Thoracic aorta (tissue), 2 donors: ENCODE measurements around the gene FARP1. TPM values are rescaled to one million over a fixed set of nuclear protein-coding genes. Genes with fewer than 3 reads are reported as not detected.

Experiments
- ATAC-seq: fragments of 150-250 bp; one replicate; pipeline ENCODE4 v1.8.0; 2017; ENCODE audit warnings: low read depth; ENCODE audit not compliant: insufficient number of reproducible peaks, low FRiP score
- DNase-seq: peaks from one replicate; pipeline ENCODE4 v3.0.0-alpha.2; 2020; ENCODE audit warnings: low spot score
- H3K27ac ChIP-seq, 2 donors: fragments of 200-600 bp; sonication (generic); 1 replicate in 1 of 2; 2 replicates in 1 of 2; pipeline ENCODE4 v1.5.1; 2016; ENCODE audit warnings: mild to moderate bottlenecking in 2 of 2, moderate library complexity in 2 of 2
- H3K27me3 ChIP-seq: fragments of 200-600 bp; sonication (generic); replicated peaks from 2 replicates; pipeline ENCODE4 v1.6.0; 2016; ENCODE audit warnings: mild to moderate bottlenecking; ENCODE audit not compliant: insufficient read depth
- H3K36me3 ChIP-seq: fragments of 200-600 bp; sonication (generic); one replicate; pipeline ENCODE4 v1.5.1; 2016
- H3K4me1 ChIP-seq, 2 donors: fragments of 200-600 bp; sonication (generic); 1 replicate in 1 of 2; 2 replicates in 1 of 2; pipeline versions ENCODE4 v1.5.1 to v1.6.0; 2016; ENCODE audit warnings: low read depth in 2 of 2, mild to moderate bottlenecking in 1 of 2; ENCODE audit not compliant: control insufficient read depth in 1 of 2
- H3K4me3 ChIP-seq: fragments of 200-600 bp; sonication (generic); 2 replicates; pipeline ENCODE4 v1.5.1; 2016; ENCODE audit warnings: mild to moderate bottlenecking
- H3K9me3 ChIP-seq: fragments of 200-600 bp; sonication (generic); 2 replicates; pipeline ENCODE4 v1.5.1; 2016
- total RNA-seq, 2 donors: library from RNA; depleted of rRNA; stranded (reverse); fragments of >200 nt; gene quantifications; one replicate each; pipeline versions ENCODE4 v1.1.0 to v1.2.3, GENCODE V29; 2016
- TF ChIP-seq, protein P1 (sequence below): fragments of 200-600 bp; sonication (generic); IDR thresholded peaks from one replicate; pipeline ENCODE4 v1.5.1; 2019; ENCODE audit warnings: antibody characterized with exemption

The FARP1 gene
- total RNA-seq, 2 donors from 2014 or later: 17.6 to 30.3 TPM

DNA sequence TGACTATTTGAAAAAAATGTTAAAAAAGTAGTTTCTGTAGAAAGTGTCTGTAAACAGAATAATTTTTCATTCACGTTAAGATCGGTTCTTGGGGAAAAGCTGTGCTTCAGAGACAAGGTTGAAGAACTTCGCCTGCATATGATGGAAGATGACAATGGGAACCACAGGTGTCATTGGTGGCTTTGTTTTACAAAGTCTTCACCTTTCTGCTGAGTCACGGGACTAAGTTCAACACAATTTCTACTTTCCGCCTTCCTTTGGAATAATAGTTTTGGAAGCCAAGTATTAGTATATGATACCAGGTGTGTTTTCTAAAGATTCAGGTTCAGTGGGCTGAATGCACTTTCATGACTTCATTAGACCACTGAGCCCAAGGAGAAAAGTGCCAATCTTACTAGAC, 189.8 kb downstream of the FARP1 start:
- ATAC-seq (no peak), DNase-seq (no peak)
- Histone ChIP-seq H3K27ac (no peak overlapping the region), H3K27me3 (no peaks in the 10 kb centered on the region), H3K4me3 (no peak overlapping the region), H3K4me1 (no peaks in the 10 kb centered on the region), H3K36me3 (no peaks in the 10 kb centered on the region), H3K9me3 (no peaks in the 10 kb centered on the region)
- TF ChIP-seq, protein P1, sequence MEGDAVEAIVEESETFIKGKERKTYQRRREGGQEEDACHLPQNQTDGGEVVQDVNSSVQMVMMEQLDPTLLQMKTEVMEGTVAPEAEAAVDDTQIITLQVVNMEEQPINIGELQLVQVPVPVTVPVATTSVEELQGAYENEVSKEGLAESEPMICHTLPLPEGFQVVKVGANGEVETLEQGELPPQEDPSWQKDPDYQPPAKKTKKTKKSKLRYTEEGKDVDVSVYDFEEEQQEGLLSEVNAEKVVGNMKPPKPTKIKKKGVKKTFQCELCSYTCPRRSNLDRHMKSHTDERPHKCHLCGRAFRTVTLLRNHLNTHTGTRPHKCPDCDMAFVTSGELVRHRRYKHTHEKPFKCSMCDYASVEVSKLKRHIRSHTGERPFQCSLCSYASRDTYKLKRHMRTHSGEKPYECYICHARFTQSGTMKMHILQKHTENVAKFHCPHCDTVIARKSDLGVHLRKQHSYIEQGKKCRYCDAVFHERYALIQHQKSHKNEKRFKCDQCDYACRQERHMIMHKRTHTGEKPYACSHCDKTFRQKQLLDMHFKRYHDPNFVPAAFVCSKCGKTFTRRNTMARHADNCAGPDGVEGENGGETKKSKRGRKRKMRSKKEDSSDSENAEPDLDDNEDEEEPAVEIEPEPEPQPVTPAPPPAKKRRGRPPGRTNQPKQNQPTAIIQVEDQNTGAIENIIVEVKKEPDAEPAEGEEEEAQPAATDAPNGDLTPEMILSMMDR: no peak

DNA sequence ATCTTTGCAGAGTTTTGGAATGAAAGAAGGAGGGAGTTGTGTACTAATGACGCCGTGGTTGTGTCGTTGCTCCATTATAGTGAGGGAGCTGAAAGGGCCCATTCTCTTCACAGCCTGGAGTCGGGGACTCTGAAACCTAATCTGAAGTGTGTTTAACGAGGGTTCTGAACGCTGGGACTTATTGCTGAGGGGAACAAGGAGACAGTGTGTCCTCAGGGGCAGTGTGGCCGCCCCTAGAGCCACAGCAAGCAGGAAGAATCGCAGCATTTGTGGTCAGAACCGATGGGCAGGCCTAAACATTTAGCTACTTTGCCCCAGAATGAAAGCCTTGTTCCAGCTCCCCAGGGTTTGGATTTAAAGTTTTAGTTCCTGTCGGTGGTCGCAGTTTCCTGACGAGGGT, 190.6 kb downstream of the FARP1 start:
- Histone ChIP-seq H3K4me3 (no peak overlapping the region), H3K4me1 (no peaks in the 10 kb centered on the region), H3K9me3 (no peaks in the 10 kb centered on the region), H3K27me3 (no peaks in the 10 kb centered on the region), H3K27ac (no peak overlapping the region), H3K36me3 (no peaks in the 10 kb centered on the region)
- TF ChIP-seq, protein P1: no peak
- no peak for ATAC-seq
- DNase-seq: no peak

DNA sequence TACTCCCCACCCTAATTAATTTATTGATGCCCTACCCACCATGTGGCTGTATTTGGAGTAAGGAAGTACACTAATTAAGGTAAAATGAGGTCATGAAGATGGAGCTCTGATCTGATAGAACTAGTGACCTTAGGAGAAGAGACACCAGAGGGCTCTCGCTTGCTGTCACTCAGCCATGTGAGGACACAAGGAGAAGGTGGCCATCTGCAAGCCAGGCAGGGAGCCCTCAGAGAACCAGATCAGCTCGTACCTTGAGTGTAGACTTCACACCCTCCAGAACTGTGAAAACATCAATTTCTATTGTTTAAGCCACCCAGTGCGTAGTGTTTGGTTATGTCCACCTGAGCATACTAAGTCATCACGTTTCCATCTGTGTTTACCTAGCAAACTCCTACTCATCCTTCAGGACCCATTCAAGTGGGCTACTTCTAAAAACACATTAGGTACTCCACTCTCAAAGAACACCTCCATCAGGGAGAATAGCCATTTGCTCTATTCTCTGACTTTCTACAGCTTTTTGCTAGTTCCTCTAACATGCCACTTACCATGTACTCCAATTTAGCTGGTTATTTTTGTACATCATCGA, 191.8 kb downstream of the FARP1 start:
- H3K4me3 ChIP-seq: no peak overlapping the region
- no peak for ATAC-seq
- no peaks in the 10 kb centered on the region for H3K4me1 ChIP-seq
- no peaks in the 10 kb centered on the region for H3K36me3 ChIP-seq
- no peaks in the 10 kb centered on the region for H3K27me3 ChIP-seq
- no peak for DNase-seq
- TF ChIP-seq, protein P1: no peak
- no peak overlapping the region for H3K27ac ChIP-seq
- no peaks in the 10 kb centered on the region for H3K9me3 ChIP-seq

DNA sequence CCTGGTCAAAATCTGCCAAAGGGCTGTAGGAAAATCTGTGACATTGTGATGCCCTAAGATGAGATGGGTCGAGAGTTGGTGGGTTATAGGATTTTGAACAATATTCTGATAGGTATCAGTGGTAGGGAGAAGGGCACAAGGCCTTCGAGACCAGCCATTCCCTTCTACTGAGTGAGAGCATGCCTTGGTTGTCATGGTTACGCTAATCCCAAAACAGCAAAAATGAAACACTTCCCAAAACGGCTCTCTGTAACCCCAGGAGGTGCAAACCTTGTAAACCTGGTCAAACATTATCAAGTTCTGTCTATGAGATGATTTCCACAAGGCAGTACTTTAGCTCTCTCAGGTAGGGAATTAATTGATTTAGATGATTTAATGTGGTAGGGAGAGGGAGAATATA, 192.8 kb downstream of the FARP1 start:
- H3K4me3 ChIP-seq: no peak overlapping the region
- no peaks in the 10 kb centered on the region for H3K4me1 ChIP-seq
- no peak for ATAC-seq
- H3K27ac ChIP-seq: no peak overlapping the region
- no peaks in the 10 kb centered on the region for H3K36me3 ChIP-seq
- TF ChIP-seq, protein P1: no peak
- DNase-seq: no peak
- H3K9me3 ChIP-seq: no peaks in the 10 kb centered on the region
- no peaks in the 10 kb centered on the region for H3K27me3 ChIP-seq

DNA sequence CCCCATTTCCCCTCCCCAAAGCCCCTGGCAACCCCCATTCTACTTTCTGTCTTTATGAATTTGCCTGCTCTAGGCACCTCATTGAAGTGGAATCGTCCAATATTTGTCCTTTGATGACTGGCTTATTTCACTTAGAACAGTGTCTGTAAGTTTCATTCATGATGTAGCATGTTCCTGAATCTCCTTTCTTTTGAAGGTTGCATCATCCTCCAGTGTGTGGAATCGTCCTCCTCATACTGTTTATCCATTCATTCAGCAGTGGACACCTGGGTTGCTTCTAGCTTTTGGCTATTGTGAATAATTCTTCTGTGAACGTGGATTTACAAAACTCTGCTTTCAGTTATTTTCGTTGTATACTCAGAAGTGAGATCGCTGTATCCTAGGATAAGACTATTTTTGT, 195.4 kb downstream of the FARP1 start:
- Histone ChIP-seq H3K27ac (no peak overlapping the region), H3K4me3 (no peak overlapping the region), H3K9me3 (no peaks in the 10 kb centered on the region), H3K4me1 (no peaks in the 10 kb centered on the region), H3K36me3 (no peaks in the 10 kb centered on the region), H3K27me3 (no peaks in the 10 kb centered on the region)
- TF ChIP-seq, protein P1: no peak
- ATAC-seq: no peak
- no peak for DNase-seq
